Kidney (tissue), 14 donors: ENCODE data around the gene C22orf15. TPM values are rescaled to one million over a fixed set of nuclear protein-coding genes. Genes with fewer than 3 reads are reported as not detected.

ENCODE experiments used
- DNase-seq, 5 donors: peaks; one replicate each; pipeline ENCODE4 v3.0.0-alpha.2; 2013 to 2020
- FAIRE-seq: peaks from 2 replicates; lab custom pipeline; 2012; peaks lifted over from hg19 to GRCh38; lab: Jason Lieb, UNC
- H3K27ac ChIP-seq, 2 donors: one replicate each; pipeline ENCODE4 v1.7.0; 2013; ENCODE audit warnings: low read depth in 2 of 2, low read length in 2 of 2, inconsistent platforms in 1 of 2
- H3K27me3 ChIP-seq: one replicate; pipeline ENCODE4 v1.7.1; 2013; ENCODE audit warnings: low read length, inconsistent platforms; ENCODE audit not compliant: control insufficient read depth, insufficient read depth
- H3K36me3 ChIP-seq, 3 donors: one replicate each; pipeline versions ENCODE4 v1.7.0 to v1.7.1; 2013; ENCODE audit warnings: low read length in 3 of 3, control low read depth in 1 of 3, inconsistent platforms in 1 of 3; ENCODE audit not compliant: insufficient read depth in 3 of 3, control insufficient read depth in 2 of 3
- H3K4me1 ChIP-seq, 3 donors: one replicate each; pipeline versions ENCODE4 v1.7.0 to v1.7.1; 2013; ENCODE audit warnings: low read length in 3 of 3, inconsistent platforms in 1 of 3, low read depth in 1 of 3; ENCODE audit not compliant: control insufficient read depth in 2 of 3, insufficient read depth in 2 of 3
- H3K4me3 ChIP-seq, 3 donors: one replicate each; pipeline versions ENCODE4 v1.7.0 to v1.8.1; 2013; ENCODE audit warnings: low read length in 3 of 3, control low read depth in 1 of 3, inconsistent platforms in 1 of 3
- H3K9ac ChIP-seq, 3 donors: one replicate each; pipeline versions ENCODE4 v1.7.0 to v1.7.1; 2013; ENCODE audit warnings: low read length in 3 of 3, control low read depth in 1 of 3, inconsistent platforms in 1 of 3
- H3K9me3 ChIP-seq, 3 donors: one replicate each; pipeline versions ENCODE4 v1.7.0 to v1.7.1; 2013; ENCODE audit warnings: low read length in 3 of 3, control low read depth in 1 of 3, inconsistent platforms in 1 of 3; ENCODE audit not compliant: control insufficient read depth in 2 of 3, insufficient read depth in 1 of 3
- CTCF ChIP-seq: IDR thresholded peaks from 3 replicates; pipeline ENCODE4 v1.5.1; 2012; ENCODE audit warnings: mild to moderate bottlenecking, moderate library complexity, borderline replicate concordance; ENCODE audit not compliant: insufficient read depth; ENCODE audit errors: extremely low read depth
- intact Hi-C: fragments of 100-400 bp; cut with DNase I; formaldehyde crosslinking; loops from one replicate; pipeline ENCODE4 v1.11.1; 2022
- polyA plus RNA-seq: library from polyadenylated mRNA; stranded (reverse); fragments of 350-450 nt; fragmentation: Illumina TruSeq; extraction: RNeasy Lipid Tissue Mini Kit (QIAGEN cat#74804); gene quantifications from one replicate; pipeline ENCODE4 v1.2.3, GENCODE V29; 2014; ENCODE audit warnings: low read depth, low replicate concordance; ENCODE audit not compliant: insufficient read depth
- total RNA-seq: library from RNA; stranded (reverse); fragmentation: NEBNext Ultra II Directional; extraction: Animal tissue kit (Norgen Biotek cat#: 25700); gene quantifications from one replicate; pipeline ENCODE4 v1.2.1, GENCODE V29; 2021
- donor health status: control.
- donor health status: control.
- donor health status: control.
- donor health status: control.
- donor health status: control.
- donor health status: DM: yes; HTN: yes; CAD: no.
- donor health status: Normal renal cell carcinoma (clear cell type).

Gene C22orf15
- total and polyA plus RNA-seq, 2 donors from 2014 or later: not detected

GRCh38 chr22:23774922-23775436 lies 12.2 kb downstream of the C22orf15 start:
- Histone ChIP-seq H3K36me3 (no peaks in the 10 kb centered on the region), H3K27me3 (no peaks in the 10 kb centered on the region), H3K4me3 (no peak overlapping the region), H3K4me1 (peaks cover 0 to 29% (median 17%) of the 10 kb centered on the region in 3 donors), H3K27ac (no peak overlapping the region), H3K9ac (no peak overlapping the region), H3K9me3 (no peaks in the 10 kb centered on the region)
- no peak for TF ChIP-seq CTCF
- FAIRE-seq: no peak
- intact Hi-C loops: loop anchor here (10.0 kb wide), 1 partner anchor 70 kb away; no protein-coding TSS in a partner anchor
- peak in 1 of 5 donors; percentile 53 for DNase-seq

DNA sequence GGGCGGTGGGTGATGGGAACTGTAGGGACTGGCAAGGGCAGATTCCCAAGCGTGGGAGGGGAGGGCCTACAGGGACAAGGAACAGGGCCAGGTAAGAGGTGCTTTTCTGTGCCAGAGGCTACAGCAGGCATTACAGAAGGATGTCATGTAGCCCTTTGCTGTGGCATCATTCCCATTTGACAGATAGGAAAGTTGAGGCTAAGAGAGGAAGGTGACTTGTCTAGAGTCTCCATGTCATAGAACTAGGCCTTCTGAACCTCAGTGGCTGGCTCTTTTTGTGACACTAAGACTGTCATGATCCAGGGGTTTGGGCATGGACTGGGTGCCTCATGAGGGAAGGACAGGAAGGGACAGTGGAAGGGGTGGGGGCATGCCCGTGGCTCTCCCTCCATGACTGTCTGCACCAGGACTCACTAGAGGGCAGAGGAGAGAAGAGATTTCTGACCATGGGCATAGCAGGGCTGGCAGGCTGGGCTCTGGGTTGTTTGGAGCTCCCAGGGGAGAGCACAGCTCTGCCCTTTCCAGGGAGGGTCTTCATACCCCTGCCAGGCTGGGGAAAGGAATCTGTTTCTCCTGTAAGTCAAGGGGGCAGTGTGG lies 13.1 kb downstream of the C22orf15 start:
- Histone ChIP-seq H3K27me3 (no peaks in the 10 kb centered on the region), H3K9ac (no peak overlapping the region), H3K4me1 (peaks cover 0 to 29% (median 17%) of the 10 kb centered on the region in 3 donors), H3K27ac (no peak overlapping the region), H3K36me3 (no peaks in the 10 kb centered on the region), H3K9me3 (no peaks in the 10 kb centered on the region), H3K4me3 (no peak overlapping the region)
- DNase-seq: no peak
- intact Hi-C loops: loop anchor here (10.0 kb wide), 1 partner anchor 69 kb away; no protein-coding TSS in a partner anchor
- TF ChIP-seq CTCF: no peak
- FAIRE-seq: no peak

- no peak for TF ChIP-seq CTCF
- H3K27ac ChIP-seq: no peak overlapping the region
- intact Hi-C loops: loop anchor here (10.0 kb wide), 1 partner anchor 67 kb away; no protein-coding TSS in a partner anchor
- peaks cover 0 to 28% (median 22%) of the 10 kb centered on the region in 3 donors for H3K4me1 ChIP-seq
- no peak overlapping the region for H3K4me3 ChIP-seq
- H3K9me3 ChIP-seq: no peaks in the 10 kb centered on the region
- H3K9ac ChIP-seq: no peak overlapping the region
- FAIRE-seq: no peak
- DNase-seq: no peak
- no peaks in the 10 kb centered on the region for H3K27me3 ChIP-seq
- H3K36me3 ChIP-seq: no peaks in the 10 kb centered on the region
Observed at GRCh38 chr22:23777776-23778576, 15.2 kb downstream of the C22orf15 start.
